HEK293 (cell line): ENCODE measurements around the gene CSAD.

Experiments used
- CTCF ChIA-PET: fragments of 350-600 bp; formaldehyde crosslinking; extraction: SDS; loops from one replicate; lab custom pipeline; 2021; ENCODE audit warnings: antibody characterized with exemption; lab: Yijun Ruan, JAX
- POLR2A ChIA-PET: fragments of 300-600 bp; formaldehyde crosslinking; extraction: SDS; loops from one replicate; lab custom pipeline; 2020; ENCODE audit warnings: antibody characterized with exemption, inconsistent platforms; lab: Yijun Ruan, JAX
- H3K27ac ChIP-seq: fragments of 200-500 bp; sonication (Bioruptor generic); 2 replicates; pipeline ENCODE4 v1.5.1; 2014; ENCODE audit warnings: low read depth, low read length, control low read depth, inconsistent platforms; ENCODE audit errors: extremely low read depth
- H3K36me3 ChIP-seq, 2 experiments: fragments of 200-500 bp in 1 of 2; sonication (Bioruptor generic) in 1 of 2; 1 replicate in 1 of 2; 2 replicates in 1 of 2; pipeline ENCODE4 v1.5.1; 2014 to 2017; ENCODE audit warnings: inconsistent platforms in 2 of 2, low read length in 2 of 2; ENCODE audit not compliant: control insufficient read depth in 2 of 2, insufficient read depth in 1 of 2
- H3K4me1 ChIP-seq: fragments of 200-500 bp; sonication (Bioruptor generic); 2 replicates; pipeline ENCODE4 v1.5.1; 2014; ENCODE audit warnings: mild to moderate bottlenecking, low read length, inconsistent platforms; ENCODE audit not compliant: control insufficient read depth, insufficient read depth
- H3K4me3 ChIP-seq: 2 replicates; pipeline ENCODE4 v1.5.1; 2011; ENCODE audit warnings: low read depth, mild to moderate bottlenecking, control low read depth, low read length, moderate library complexity
- H3K9me3 ChIP-seq: fragments of 200-500 bp; sonication (Bioruptor generic); 2 replicates; pipeline ENCODE4 v1.5.1; 2014; ENCODE audit warnings: low read depth, low read length, inconsistent platforms; ENCODE audit not compliant: control insufficient read depth, insufficient read depth
- BCL11B ChIP-seq: fragments of 450-650 bp; formaldehyde crosslinking; IDR thresholded peaks from 2 replicates; pipeline ENCODE4 v1.5.1; 2016; ENCODE audit warnings: low read depth, missing biosample characterization, missing genetic modification characterization
- EGR2 ChIP-seq: fragments of 450-650 bp; formaldehyde crosslinking; IDR thresholded peaks from 2 replicates; pipeline ENCODE4 v1.5.1; 2016; ENCODE audit warnings: low read depth, missing biosample characterization, missing genetic modification characterization
- IKZF3 ChIP-seq: fragments of 450-650 bp; IDR thresholded peaks from 2 replicates; pipeline ENCODE4 v1.5.0; 2018; ENCODE audit warnings: missing biosample characterization, mild to moderate bottlenecking, missing genetic modification characterization, moderate library complexity
- KLF1 ChIP-seq: fragments of 450-650 bp; formaldehyde crosslinking; IDR thresholded peaks from 2 replicates; pipeline ENCODE4 v1.5.1; 2016; ENCODE audit warnings: missing biosample characterization, missing genetic modification characterization
- KLF8 ChIP-seq: fragments of 450-650 bp; formaldehyde crosslinking; IDR thresholded peaks from 2 replicates; pipeline ENCODE4 v1.5.1; 2016; ENCODE audit warnings: missing biosample characterization, missing genetic modification characterization
- KLF9 ChIP-seq: fragments of 450-650 bp; formaldehyde crosslinking; IDR thresholded peaks from 2 replicates; pipeline ENCODE4 v1.5.1; 2016; ENCODE audit warnings: missing biosample characterization, missing genetic modification characterization, low read depth
- OVOL3 ChIP-seq: fragments of 450-650 bp; formaldehyde crosslinking; IDR thresholded peaks from 2 replicates; pipeline ENCODE4 v1.5.1; 2016; ENCODE audit warnings: missing biosample characterization, missing genetic modification characterization
- ZBTB20 ChIP-seq: fragments of 450-650 bp; formaldehyde crosslinking; IDR thresholded peaks from 2 replicates; pipeline ENCODE4 v1.5.1; 2016; ENCODE audit warnings: missing biosample characterization, missing genetic modification characterization
- ZNF140 ChIP-seq: fragments of 450-650 bp; formaldehyde crosslinking; IDR thresholded peaks from 2 replicates; pipeline ENCODE4 v1.5.1; 2016; ENCODE audit warnings: missing biosample characterization, missing genetic modification characterization
- ZNF184 ChIP-seq: fragments of 450-650 bp; IDR thresholded peaks from 2 replicates; pipeline ENCODE4 v1.5.1; 2018; ENCODE audit warnings: missing biosample characterization, mild to moderate bottlenecking, missing genetic modification characterization
- ZNF2 ChIP-seq: fragments of 450-650 bp; formaldehyde crosslinking; IDR thresholded peaks from 2 replicates; pipeline ENCODE4 v1.5.1; 2016; ENCODE audit warnings: missing biosample characterization, missing genetic modification characterization
- ZNF214 ChIP-seq: fragments of 450-650 bp; formaldehyde crosslinking; IDR thresholded peaks from 2 replicates; pipeline ENCODE4 v1.5.1; 2017; ENCODE audit warnings: missing biosample characterization, mild to moderate bottlenecking, missing genetic modification characterization, borderline replicate concordance
- ZNF223 ChIP-seq: fragments of 450-650 bp; formaldehyde crosslinking; IDR thresholded peaks from 2 replicates; pipeline ENCODE4 v1.5.1; 2016; ENCODE audit warnings: missing biosample characterization, missing genetic modification characterization
- ZNF239 ChIP-seq: fragments of 450-650 bp; formaldehyde crosslinking; IDR thresholded peaks from 2 replicates; pipeline ENCODE4 v1.5.1; 2016; ENCODE audit warnings: missing biosample characterization, missing genetic modification characterization
- ZNF266 ChIP-seq: fragments of 450-650 bp; formaldehyde crosslinking; IDR thresholded peaks from 2 replicates; pipeline ENCODE4 v1.5.1; 2016; ENCODE audit warnings: missing biosample characterization, missing genetic modification characterization, low read depth
- ZNF324 ChIP-seq: fragments of 450-650 bp; formaldehyde crosslinking; IDR thresholded peaks from 2 replicates; pipeline ENCODE4 v1.5.1; 2016; ENCODE audit warnings: missing biosample characterization, missing genetic modification characterization
- ZNF366 ChIP-seq: fragments of 450-650 bp; formaldehyde crosslinking; conservative IDR thresholded peaks from 2 replicates; pipeline ENCODE4 v1.5.1; 2016; ENCODE audit warnings: missing biosample characterization, missing genetic modification characterization
- ZNF391 ChIP-seq: fragments of 450-650 bp; formaldehyde crosslinking; IDR thresholded peaks from 2 replicates; pipeline ENCODE4 v1.5.1; 2016; ENCODE audit warnings: low read depth, missing biosample characterization, missing genetic modification characterization, borderline replicate concordance
- ZNF549 ChIP-seq: fragments of 450-650 bp; IDR thresholded peaks from 2 replicates; pipeline ENCODE4 v1.5.1; 2018; ENCODE audit warnings: missing biosample characterization, missing genetic modification characterization, mild to moderate bottlenecking, inconsistent platforms, moderate library complexity
- ZNF560 ChIP-seq: fragments of 450-650 bp; formaldehyde crosslinking; IDR thresholded peaks from 2 replicates; pipeline ENCODE4 v1.5.1; 2017; ENCODE audit warnings: missing biosample characterization, missing genetic modification characterization, borderline replicate concordance
- ZNF658 ChIP-seq: fragments of 450-650 bp; formaldehyde crosslinking; IDR thresholded peaks from 2 replicates; pipeline ENCODE4; 2016; ENCODE audit warnings: missing biosample characterization, missing genetic modification characterization
- ZNF660 ChIP-seq: fragments of 450-650 bp; IDR thresholded peaks from 2 replicates; pipeline ENCODE4 v1.5.1; 2018; ENCODE audit warnings: missing biosample characterization, mild to moderate bottlenecking, missing genetic modification characterization
- ZNF677 ChIP-seq: fragments of 450-650 bp; IDR thresholded peaks from 2 replicates; pipeline ENCODE4 v1.5.0; 2018; ENCODE audit warnings: missing biosample characterization, mild to moderate bottlenecking, missing genetic modification characterization, moderate library complexity
- ZXDB ChIP-seq: fragments of 450-650 bp; formaldehyde crosslinking; IDR thresholded peaks from 2 replicates; pipeline ENCODE4 v1.5.1; 2016; ENCODE audit warnings: missing biosample characterization, missing genetic modification characterization
- TF ChIP-seq, protein P1 (sequence below): fragments of 450-650 bp; formaldehyde crosslinking; IDR thresholded peaks from 2 replicates; pipeline ENCODE4 v1.5.1; 2016; ENCODE audit warnings: missing biosample characterization, missing genetic modification characterization
- TF ChIP-seq, protein P2 (sequence below): fragments of 450-650 bp; IDR thresholded peaks from 2 replicates; pipeline ENCODE4 v1.5.1; 2018; ENCODE audit warnings: missing biosample characterization, mild to moderate bottlenecking, missing genetic modification characterization
- TF ChIP-seq, protein P3 (sequence below): fragments of 450-650 bp; formaldehyde crosslinking; IDR thresholded peaks from 2 replicates; pipeline ENCODE4 v1.5.1; 2016; ENCODE audit warnings: missing biosample characterization, missing genetic modification characterization
- TF ChIP-seq, protein P4 (sequence below): fragments of 450-650 bp; formaldehyde crosslinking; IDR thresholded peaks from 2 replicates; pipeline ENCODE4 v1.5.1; 2016; ENCODE audit warnings: missing biosample characterization, missing genetic modification characterization
- TF ChIP-seq, protein P5 (sequence below): IDR thresholded peaks from 2 replicates; pipeline ENCODE4 v1.6.1; 2011; ENCODE audit warnings: mild to moderate bottlenecking, low read depth, low read length, borderline replicate concordance

The CSAD gene

DNA sequence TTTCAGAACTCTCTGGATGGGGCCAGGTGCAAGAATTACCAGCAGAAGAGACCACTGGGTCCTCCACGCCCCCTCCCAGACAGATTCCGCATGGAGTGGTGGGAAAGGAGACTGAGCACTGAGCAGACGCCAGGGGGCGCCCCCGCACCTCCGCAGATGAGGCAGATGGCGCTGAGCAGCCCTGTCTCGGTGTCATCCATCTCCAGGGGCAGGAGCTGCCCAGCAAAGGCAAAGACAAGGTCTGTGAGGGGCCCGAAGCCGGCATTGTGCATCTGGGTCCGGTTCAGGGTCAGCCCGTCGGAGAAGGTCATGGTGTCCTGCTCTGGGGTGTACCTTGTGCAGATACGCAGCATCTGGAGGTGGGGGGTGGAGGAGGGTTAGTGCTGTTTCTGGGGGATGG is 32.6 kb upstream of the CSAD start (continued):
- TF ChIP-seq, protein P1, sequence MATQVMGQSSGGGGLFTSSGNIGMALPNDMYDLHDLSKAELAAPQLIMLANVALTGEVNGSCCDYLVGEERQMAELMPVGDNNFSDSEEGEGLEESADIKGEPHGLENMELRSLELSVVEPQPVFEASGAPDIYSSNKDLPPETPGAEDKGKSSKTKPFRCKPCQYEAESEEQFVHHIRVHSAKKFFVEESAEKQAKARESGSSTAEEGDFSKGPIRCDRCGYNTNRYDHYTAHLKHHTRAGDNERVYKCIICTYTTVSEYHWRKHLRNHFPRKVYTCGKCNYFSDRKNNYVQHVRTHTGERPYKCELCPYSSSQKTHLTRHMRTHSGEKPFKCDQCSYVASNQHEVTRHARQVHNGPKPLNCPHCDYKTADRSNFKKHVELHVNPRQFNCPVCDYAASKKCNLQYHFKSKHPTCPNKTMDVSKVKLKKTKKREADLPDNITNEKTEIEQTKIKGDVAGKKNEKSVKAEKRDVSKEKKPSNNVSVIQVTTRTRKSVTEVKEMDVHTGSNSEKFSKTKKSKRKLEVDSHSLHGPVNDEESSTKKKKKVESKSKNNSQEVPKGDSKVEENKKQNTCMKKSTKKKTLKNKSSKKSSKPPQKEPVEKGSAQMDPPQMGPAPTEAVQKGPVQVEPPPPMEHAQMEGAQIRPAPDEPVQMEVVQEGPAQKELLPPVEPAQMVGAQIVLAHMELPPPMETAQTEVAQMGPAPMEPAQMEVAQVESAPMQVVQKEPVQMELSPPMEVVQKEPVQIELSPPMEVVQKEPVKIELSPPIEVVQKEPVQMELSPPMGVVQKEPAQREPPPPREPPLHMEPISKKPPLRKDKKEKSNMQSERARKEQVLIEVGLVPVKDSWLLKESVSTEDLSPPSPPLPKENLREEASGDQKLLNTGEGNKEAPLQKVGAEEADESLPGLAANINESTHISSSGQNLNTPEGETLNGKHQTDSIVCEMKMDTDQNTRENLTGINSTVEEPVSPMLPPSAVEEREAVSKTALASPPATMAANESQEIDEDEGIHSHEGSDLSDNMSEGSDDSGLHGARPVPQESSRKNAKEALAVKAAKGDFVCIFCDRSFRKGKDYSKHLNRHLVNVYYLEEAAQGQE (tag by site-specific recombination) = peak; percentile 68
- TF ChIP-seq, protein P2, sequence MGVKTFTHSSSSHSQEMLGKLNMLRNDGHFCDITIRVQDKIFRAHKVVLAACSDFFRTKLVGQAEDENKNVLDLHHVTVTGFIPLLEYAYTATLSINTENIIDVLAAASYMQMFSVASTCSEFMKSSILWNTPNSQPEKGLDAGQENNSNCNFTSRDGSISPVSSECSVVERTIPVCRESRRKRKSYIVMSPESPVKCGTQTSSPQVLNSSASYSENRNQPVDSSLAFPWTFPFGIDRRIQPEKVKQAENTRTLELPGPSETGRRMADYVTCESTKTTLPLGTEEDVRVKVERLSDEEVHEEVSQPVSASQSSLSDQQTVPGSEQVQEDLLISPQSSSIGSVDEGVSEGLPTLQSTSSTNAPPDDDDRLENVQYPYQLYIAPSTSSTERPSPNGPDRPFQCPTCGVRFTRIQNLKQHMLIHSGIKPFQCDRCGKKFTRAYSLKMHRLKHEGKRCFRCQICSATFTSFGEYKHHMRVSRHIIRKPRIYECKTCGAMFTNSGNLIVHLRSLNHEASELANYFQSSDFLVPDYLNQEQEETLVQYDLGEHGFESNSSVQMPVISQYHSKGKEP = no peak
- TF ChIP-seq IKZF3 (tag by site-specific recombination) = no peak; the same call in 1 of the 2 replicates
- TF ChIP-seq ZNF2 = peak; percentile 86
- TF ChIP-seq ZNF324 (tag by site-specific recombination) = peak; percentile 41; the same call in 1 of the 2 replicates
- TF ChIP-seq KLF8 = 0 out of 2 replicates have a peak, but pooled peaks have one; percentile 42
- TF ChIP-seq ZNF214 = no peak
- TF ChIP-seq ZNF658 (tag by site-specific recombination) = no peak
- TF ChIP-seq EGR2 (tag by site-specific recombination) = no peak
- TF ChIP-seq ZNF391 (tag by site-specific recombination) = 0 out of 2 replicates have a peak, but pooled peaks have one; percentile 37
- no peak for TF ChIP-seq ZNF223 (tag by site-specific recombination)
- TF ChIP-seq, protein P3, sequence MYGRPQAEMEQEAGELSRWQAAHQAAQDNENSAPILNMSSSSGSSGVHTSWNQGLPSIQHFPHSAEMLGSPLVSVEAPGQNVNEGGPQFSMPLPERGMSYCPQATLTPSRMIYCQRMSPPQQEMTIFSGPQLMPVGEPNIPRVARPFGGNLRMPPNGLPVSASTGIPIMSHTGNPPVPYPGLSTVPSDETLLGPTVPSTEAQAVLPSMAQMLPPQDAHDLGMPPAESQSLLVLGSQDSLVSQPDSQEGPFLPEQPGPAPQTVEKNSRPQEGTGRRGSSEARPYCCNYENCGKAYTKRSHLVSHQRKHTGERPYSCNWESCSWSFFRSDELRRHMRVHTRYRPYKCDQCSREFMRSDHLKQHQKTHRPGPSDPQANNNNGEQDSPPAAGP (tag by site-specific recombination) = 0 out of 2 replicates have a peak, but pooled peaks have one; percentile 67
- TF ChIP-seq KLF9 (tag by site-specific recombination) = peak; percentile 46
- TF ChIP-seq ZXDB = peak; percentile 77
- 0 out of 2 replicates have a peak, but pooled peaks have one; percentile 24 for TF ChIP-seq KLF1 (tag by site-specific recombination)
- TF ChIP-seq ZNF366 (tag by site-specific recombination) = peak; percentile 49; the same call in 1 of the 2 replicates
- no peak for TF ChIP-seq ZNF184 (tag by site-specific recombination)
- peak; percentile 89 for TF ChIP-seq ZBTB20 (tag by site-specific recombination)
- TF ChIP-seq OVOL3 = no peak
- TF ChIP-seq, all 188 proteins: peak for 20

DNA sequence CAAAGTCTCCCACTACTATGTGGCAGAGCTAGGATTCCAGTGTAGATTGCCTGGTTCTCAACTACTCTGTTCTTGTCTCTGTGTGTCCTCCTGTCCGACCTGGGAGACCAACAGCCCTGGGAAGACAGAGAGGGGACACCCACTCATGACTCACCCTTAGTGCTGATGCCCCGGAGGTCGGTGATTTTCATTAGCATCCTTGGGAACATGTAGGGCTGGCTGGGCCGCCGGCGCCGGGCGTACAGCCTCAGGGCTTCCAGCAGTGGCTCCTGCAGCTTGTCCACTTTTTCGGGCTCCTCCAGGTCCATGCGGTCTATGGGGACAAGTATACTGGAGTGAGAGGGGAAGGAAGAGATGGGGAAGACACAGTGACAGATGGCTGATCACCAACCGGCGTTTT is 32.2 kb upstream of the CSAD start:
- Histone ChIP-seq H3K4me1 (no peaks in the 10 kb centered on the region), H3K36me3 (peaks cover 0 to 39% of the 10 kb centered on the region in 2 experiments; a peak in 1 of 3 replicates), H3K4me3 (no peak overlapping the region), H3K27ac (no peak overlapping the region), H3K9me3 (no peaks in the 10 kb centered on the region)
- CTCF ChIA-PET = interaction anchor here (0.7 to 11.6 kb wide), 24 partner anchors 9 to 147 kb away, joined by 3 to 144 read pairs (median 10); partner anchors contain the start of genes AAAS, ESPL1 and PFDN5
- POLR2A ChIA-PET = interaction anchor here (0.6 to 2.3 kb wide), 5 partner anchors 54 to 147 kb away, joined by 3 to 11 read pairs (median 10); partner anchors contain the start of genes AAAS and ESPL1
- no peak for TF ChIP-seq ZNF549 (tag by site-specific recombination)
- no peak for TF ChIP-seq ZNF239 (tag by site-specific recombination)
- TF ChIP-seq ZNF660 (tag by site-specific recombination) = no peak
- TF ChIP-seq ZNF266 (tag by site-specific recombination) = no peak
- TF ChIP-seq ZNF140 (tag by site-specific recombination) = no peak
- TF ChIP-seq, protein P4, sequence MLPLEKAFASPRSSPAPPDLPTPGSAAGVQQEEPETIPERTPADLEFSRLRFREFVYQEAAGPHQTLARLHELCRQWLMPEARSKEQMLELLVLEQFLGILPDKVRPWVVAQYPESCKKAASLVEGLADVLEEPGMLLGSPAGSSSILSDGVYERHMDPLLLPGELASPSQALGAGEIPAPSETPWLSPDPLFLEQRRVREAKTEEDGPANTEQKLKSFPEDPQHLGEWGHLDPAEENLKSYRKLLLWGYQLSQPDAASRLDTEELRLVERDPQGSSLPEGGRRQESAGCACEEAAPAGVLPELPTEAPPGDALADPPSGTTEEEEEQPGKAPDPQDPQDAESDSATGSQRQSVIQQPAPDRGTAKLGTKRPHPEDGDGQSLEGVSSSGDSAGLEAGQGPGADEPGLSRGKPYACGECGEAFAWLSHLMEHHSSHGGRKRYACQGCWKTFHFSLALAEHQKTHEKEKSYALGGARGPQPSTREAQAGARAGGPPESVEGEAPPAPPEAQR = no peak
- TF ChIP-seq BCL11B (tag by site-specific recombination) = no peak
- no peak for TF ChIP-seq ZNF677 (tag by site-specific recombination)
- TF ChIP-seq, protein P5, sequence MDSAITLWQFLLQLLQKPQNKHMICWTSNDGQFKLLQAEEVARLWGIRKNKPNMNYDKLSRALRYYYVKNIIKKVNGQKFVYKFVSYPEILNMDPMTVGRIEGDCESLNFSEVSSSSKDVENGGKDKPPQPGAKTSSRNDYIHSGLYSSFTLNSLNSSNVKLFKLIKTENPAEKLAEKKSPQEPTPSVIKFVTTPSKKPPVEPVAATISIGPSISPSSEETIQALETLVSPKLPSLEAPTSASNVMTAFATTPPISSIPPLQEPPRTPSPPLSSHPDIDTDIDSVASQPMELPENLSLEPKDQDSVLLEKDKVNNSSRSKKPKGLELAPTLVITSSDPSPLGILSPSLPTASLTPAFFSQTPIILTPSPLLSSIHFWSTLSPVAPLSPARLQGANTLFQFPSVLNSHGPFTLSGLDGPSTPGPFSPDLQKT = no peak
- TF ChIP-seq ZNF560 (tag by site-specific recombination) = no peak
